GM20000 (cell line): ENCODE results near the gene PKM.
"Not testable (repeated sequence)": the region's sequence is repeated elsewhere in the genome, so short reads cannot be mapped to it uniquely, and the experiment has no call there.

ENCODE experiments used
- DNase-seq: peaks from one replicate; pipeline ENCODE4 v3.0.0; 2012; ENCODE audit warnings: low spot score
- CTCF ChIP-seq: IDR thresholded peaks from 2 replicates; pipeline ENCODE4 v1.5.1; 2012; ENCODE audit warnings: mild to moderate bottlenecking, control low read depth; ENCODE audit errors: extremely low read depth, missing control alignments

PKM gene

DNA sequence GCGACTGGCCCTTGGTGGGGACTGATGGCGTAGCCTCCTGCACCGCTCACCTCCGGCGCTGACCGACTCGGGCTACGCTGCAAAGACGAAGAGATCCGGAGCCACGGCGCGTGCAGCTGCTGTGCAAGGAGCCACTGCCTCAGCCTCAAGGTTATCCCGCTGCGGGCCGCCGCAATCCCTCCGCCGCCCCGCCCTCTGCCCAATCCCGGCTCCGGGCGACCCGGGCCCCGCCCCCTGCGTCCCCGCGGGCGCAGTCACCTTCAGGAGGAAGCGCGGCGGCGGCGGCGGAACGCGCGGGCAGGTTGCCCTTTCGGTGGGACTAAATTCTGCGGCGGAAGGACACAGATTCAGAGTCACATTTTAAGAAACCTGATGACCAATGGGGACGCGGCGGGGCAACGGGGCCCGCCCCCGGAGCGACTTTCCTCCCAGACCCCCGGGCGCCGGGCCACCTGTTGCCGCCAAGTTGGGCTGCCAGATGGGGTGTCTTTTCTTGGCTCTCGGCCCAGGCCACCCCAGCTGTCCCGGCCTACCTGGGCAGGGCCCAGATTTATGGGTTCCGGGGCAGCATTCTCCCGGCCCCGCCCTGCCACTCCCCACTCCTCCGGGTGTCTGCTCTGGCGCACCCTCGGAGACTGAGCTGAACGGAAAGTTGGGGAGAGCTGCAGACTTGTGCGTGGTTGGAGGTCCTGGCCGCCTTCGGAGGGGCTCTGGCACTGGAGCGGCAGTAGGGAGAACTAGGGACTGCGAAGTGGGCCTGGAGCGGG lies at the start of gene PKM:
TSS of gene PKM (minus strand) at position 125 of the 767 bp plus-strand sequence. CDS start 12,093 bp downstream, outside the sequence.
- TF ChIP-seq CTCF: no peak
- peak; percentile 95 for DNase-seq

DNA sequence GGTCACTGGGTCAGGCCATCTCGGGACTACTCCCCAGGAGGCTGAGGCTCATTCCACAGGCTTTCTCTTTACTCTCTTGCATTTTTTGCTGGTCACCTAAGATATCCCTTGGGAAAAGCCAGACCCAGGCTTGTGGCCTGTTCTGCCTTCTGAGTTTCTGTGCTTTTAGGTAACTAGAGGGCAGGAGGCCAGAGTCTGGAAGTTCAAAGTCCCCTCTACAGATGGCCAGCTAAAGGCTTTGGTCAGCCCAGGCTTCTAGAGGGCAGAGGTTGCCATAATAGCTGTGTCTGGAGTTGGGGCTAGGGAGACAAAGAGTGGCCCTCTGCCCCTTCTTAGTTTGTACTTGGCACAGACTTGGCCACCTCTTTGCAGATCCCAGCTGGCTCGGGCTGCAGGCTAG lies 49.8 kb upstream of the PKM start:
- no peak for DNase-seq
- TF ChIP-seq CTCF: no peak

GRCh38 chr15:72278737-72279136 lies 47.7 kb upstream of the PKM start:
- no peak for TF ChIP-seq CTCF
- DNase-seq: no peak

- no peak for TF ChIP-seq CTCF
- DNase-seq: no peak
Observed at GRCh38 chr15:72276326-72276700, 45.3 kb upstream of the PKM start.

DNA sequence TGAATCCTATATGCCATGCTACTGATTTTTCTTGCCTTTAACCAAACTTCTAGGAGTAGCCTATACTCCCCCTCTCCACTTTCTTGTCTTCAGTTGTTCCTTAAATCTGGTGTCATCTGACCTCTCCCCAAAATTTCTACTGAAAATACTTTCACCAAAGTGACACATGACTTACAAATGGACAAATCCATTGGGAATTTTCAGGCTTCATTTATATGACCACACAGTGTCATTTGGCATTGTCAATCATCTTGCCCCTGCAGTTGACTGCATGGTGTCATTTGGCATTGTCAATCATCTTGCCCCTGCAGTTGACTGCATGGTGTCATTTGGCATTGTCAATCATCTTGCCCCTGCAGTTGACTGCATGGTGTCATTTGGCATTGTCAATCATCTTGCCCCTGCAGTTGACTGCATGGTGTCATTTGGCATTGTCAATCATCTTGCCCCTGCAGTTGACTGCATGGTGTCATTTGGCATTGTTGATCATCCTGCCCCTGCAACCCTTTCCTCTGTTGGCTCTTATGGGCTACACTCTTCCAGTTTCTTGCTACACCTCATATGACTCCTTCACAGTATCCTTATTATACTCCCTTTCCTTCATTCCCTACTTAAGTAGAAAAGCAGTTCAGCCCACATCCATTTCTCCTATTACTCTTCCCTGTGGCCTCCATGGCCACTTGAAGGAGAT lies 44.8 kb upstream of the PKM start:
- not testable (repeated sequence) for DNase-seq

- no peak for DNase-seq
- no peak for TF ChIP-seq CTCF
Observed at GRCh38 chr15:72272997-72273352, 42.0 kb upstream of the PKM start.

GRCh38 chr15:72272213-72272996 lies 41.4 kb upstream of the PKM start, which contains the start of gene PARP6:
Gene PARP6, minus strand, starts transcription at chr15:72272554. Its CDS starts 5,077 bp downstream, at chr15:72267477.
- TF ChIP-seq CTCF: peak; percentile 40
- peak; percentile 99 for DNase-seq
